Measurements from ENCODE around the gene MS4A6A. TPM values are rescaled to one million over a fixed set of nuclear protein-coding genes. Genes with fewer than 3 reads are reported as not detected.

Gene MS4A6A, protein sequence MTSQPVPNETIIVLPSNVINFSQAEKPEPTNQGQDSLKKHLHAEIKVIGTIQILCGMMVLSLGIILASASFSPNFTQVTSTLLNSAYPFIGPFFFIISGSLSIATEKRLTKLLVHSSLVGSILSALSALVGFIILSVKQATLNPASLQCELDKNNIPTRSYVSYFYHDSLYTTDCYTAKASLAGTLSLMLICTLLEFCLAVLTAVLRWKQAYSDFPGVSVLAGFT
- 0.83 TPM in 1 of 2 replicates, not detected in the other for total RNA-seq
- not detected in 2 replicates for polyA plus RNA-seq

DNA sequence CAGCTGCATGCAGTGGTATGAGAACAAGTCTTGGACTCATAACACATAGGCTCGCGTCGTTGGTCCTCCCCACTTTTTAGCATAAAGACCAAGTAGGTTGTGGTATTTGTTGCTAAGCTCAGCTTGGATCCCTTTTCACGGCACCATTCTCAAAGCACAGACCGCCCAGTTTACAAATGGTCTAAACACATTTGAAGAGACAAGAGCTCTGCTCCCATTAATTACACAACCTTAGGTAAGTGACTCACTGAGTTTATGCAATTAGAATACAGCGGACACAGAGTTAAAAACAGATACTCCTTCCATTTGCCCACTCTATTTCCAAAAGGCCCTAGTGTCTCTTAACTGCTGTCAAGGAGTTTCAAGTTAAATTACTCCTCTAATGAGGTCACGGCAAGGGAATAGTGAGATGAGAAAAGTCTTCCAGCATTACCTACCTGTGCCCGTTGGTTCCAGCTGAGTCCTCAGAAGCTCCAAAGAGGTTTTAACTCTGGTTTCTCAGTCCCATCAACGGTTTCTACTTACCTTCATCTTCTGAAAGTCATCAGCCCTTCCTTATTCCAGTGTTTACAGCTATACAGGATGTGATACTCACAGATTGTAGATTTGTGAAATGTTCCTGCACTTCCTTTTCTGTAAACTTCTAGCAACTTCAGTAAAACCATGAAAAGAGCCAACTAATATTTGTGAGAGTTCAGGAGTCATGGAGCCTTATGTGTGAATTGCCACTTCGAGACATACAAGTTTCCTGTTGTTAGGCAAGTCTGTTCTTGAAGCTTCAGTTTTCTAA lies at the start of gene MS4A6A:
Gene MS4A6A, minus strand, starts transcription at position 543 of the 790 bp plus-strand sequence. CDS start 1,356 bp downstream, outside the sequence.
- Histone ChIP-seq H3K9me3 (ENCODE audit: low read depth) (no peaks in the 10 kb centered on the region), H3K36me3 (no peaks in the 10 kb centered on the region), H3K27ac (no peak within 1 kb of the TSS), H3K27me3 (no peaks in the 10 kb centered on the region), H3K4me3 (no peak within 1 kb of the TSS), H3K4me1 (ENCODE audit: low read depth) (no peaks in the 10 kb centered on the region)
- DNase-seq (ENCODE audit: low read depth in 1 of 2, low spot score in 1 of 2), result no peak
- no peak for TF ChIP-seq CTCF (IDR thresholded peaks at IDR 0.05; ENCODE audit: low read depth, low read length)

DNA sequence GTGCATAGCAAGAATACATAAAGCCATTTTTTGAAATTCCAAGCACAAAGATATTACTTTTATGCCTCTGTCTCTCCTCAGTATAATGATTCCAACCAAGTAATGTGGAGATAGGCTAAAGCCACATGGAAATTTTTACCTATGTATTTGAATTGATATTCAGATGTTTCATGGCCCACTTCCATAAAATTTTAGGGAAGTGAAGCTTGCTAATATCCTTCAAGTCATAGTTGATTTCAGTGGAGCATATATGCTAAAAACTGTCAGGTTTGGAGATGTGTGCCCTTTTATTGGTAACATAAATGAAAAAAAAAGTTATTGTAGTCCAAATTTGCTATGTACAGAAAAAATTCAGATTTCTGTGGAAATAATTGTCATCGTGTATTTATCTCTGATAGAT lies 47.8 kb upstream of the MS4A6A start:
- no peak for DNase-seq (ENCODE audit: low read depth in 1 of 2, low spot score in 1 of 2)
- no peak overlapping the region for H3K4me3 ChIP-seq
- no peak overlapping the region for H3K27ac ChIP-seq
- no peaks in the 10 kb centered on the region for H3K4me1 ChIP-seq (ENCODE audit: low read depth)
- TF ChIP-seq CTCF (IDR thresholded peaks at IDR 0.05; ENCODE audit: low read depth, low read length), result no peak
- H3K9me3 ChIP-seq (ENCODE audit: low read depth), result no peaks in the 10 kb centered on the region
- H3K27me3 ChIP-seq, result no peaks in the 10 kb centered on the region
- H3K36me3 ChIP-seq, result no peaks in the 10 kb centered on the region

DNA sequence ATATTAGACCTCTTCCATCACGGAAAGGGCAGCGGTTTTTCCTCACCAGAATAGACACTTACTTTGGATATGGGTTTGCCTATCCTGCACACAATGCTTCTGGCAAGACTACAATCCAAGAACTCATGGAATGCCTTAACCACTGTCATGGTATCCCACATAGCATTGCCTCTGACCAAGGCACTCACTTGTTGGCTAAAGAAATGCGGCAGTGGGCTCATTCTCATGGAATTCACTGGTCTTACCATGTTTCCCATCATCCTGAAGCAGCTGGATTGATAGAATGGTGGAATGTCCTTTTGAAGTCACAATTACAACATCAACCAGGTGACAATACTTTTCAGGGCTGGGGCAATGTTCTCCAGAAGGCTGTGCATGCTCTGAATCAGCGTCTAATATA lies 39.3 kb upstream of the MS4A6A start:
- no peak for TF ChIP-seq CTCF (IDR thresholded peaks at IDR 0.05; ENCODE audit: low read depth, low read length)

GRCh38 chr11:60221692-60222091 lies 38.8 kb upstream of the MS4A6A start:
- no peak for DNase-seq (ENCODE audit: low read depth in 1 of 2, low spot score in 1 of 2)
- Histone ChIP-seq H3K36me3 (no peaks in the 10 kb centered on the region), H3K27ac (no peak overlapping the region), H3K4me3 (no peak overlapping the region), H3K4me1 (ENCODE audit: low read depth) (no peaks in the 10 kb centered on the region), H3K27me3 (no peaks in the 10 kb centered on the region), H3K9me3 (ENCODE audit: low read depth) (no peaks in the 10 kb centered on the region)
- TF ChIP-seq CTCF (IDR thresholded peaks at IDR 0.05; ENCODE audit: low read depth, low read length), result no peak

More for the DNA sequence above, 39.3 kb upstream of the MS4A6A start:
- Histone ChIP-seq H3K4me3 (no peak overlapping the region), H3K9me3 (ENCODE audit: low read depth) (no peaks in the 10 kb centered on the region), H3K36me3 (no peaks in the 10 kb centered on the region), H3K27ac (no peak overlapping the region), H3K27me3 (no peaks in the 10 kb centered on the region), H3K4me1 (ENCODE audit: low read depth) (no peaks in the 10 kb centered on the region)
- DNase-seq (ENCODE audit: low read depth in 1 of 2, low spot score in 1 of 2), result no peak

- no peaks in the 10 kb centered on the region for H3K4me1 ChIP-seq (ENCODE audit: low read depth)
- no peak overlapping the region for H3K4me3 ChIP-seq
Observed at GRCh38 chr11:60221181-60221580, 38.3 kb upstream of the MS4A6A start.

More at GRCh38 chr11:60221181-60221580, 38.3 kb upstream of the MS4A6A start:
- no peak for TF ChIP-seq CTCF (IDR thresholded peaks at IDR 0.05; ENCODE audit: low read depth, low read length)
- H3K36me3 ChIP-seq, result no peaks in the 10 kb centered on the region
- DNase-seq (ENCODE audit: low read depth in 1 of 2, low spot score in 1 of 2), result no peak
- H3K9me3 ChIP-seq (ENCODE audit: low read depth), result no peaks in the 10 kb centered on the region
- no peak overlapping the region for H3K27ac ChIP-seq
- H3K27me3 ChIP-seq, result no peaks in the 10 kb centered on the region
